Measurements from ENCODE around the gene TACR1.

The TACR1 gene

DNA sequence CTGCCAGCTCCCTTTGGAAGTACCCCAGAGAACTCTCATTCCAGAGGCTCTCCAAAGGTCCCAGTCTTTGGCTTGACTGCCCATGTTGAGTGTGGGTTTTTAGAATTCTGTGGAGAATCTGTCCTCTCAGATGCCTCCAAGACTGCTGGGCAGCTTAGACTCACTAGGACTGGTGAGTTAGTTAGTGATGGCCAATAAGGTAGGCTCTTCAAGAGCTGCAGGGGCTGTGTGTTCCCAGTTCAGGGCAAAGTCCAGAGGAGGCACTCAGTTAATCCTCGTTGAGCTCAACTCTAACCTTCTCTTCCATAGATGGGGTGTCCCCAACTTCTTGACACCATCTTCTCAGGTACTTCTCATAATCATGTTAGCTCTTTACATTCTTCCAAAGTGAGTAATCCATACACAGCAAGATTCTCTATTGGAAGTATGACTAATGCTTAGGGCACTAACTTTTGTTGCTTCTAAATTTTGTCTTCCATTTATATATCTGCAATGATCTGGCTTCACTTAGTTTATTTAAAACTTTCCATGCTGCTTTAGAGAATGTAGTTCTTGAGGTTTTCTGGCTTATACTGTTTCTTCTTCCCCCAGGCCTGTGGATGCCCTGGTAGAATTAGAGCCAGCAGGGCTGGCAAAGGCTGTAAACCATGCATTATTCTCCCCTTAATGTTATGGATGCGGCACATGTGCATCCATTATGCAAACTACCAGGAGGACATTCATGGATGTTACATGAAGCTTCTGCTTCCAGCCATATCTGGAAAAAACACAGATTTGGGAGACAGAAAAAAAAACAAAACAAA is 151.9 kb downstream of the TACR1 start:
- Mint-ChIP-seq H3K27me3 (no peaks in the 10 kb centered on the region), H3K4me1 (ENCODE audit: low read depth) (no peaks in the 10 kb centered on the region), H3K9me3 (ENCODE audit: low read depth) (no peaks in the 10 kb centered on the region), H3K36me3 (peaks cover 9% of the 10 kb centered on the region), H3K4me3 (no peak overlapping the region), H3K27ac (no peak overlapping the region)

DNA sequence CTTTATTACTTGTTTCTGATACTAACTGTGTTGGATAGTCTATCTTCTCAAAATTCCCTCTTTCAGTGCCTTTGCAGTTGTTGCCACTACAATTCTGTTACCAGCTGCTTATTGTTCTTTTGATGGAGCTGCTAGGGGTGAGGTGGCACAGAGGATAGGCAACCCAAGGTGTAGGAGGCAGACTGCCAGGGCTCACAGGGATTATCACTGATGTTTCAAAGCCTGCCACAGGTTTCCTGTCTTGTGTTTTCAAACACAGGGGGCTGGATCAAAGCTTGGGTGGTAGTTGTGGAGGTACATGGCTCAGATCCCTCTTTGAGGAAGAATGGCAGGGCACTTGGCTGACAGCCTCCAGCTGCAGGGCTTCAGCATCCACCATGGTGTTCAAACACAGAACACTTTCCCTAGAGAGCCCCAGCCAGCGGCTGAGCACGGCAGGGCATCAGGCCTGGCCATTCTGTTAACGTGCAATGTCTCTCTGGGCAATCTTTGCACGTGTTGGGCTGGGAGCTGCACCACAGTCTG is 153.7 kb downstream of the TACR1 start:
- Mint-ChIP-seq H3K27me3 (no peaks in the 10 kb centered on the region), H3K4me3 (no peak overlapping the region), H3K27ac (no peak overlapping the region), H3K9me3 (ENCODE audit: low read depth) (no peaks in the 10 kb centered on the region), H3K36me3 (peaks cover 6% of the 10 kb centered on the region), H3K4me1 (ENCODE audit: low read depth) (no peaks in the 10 kb centered on the region)

DNA sequence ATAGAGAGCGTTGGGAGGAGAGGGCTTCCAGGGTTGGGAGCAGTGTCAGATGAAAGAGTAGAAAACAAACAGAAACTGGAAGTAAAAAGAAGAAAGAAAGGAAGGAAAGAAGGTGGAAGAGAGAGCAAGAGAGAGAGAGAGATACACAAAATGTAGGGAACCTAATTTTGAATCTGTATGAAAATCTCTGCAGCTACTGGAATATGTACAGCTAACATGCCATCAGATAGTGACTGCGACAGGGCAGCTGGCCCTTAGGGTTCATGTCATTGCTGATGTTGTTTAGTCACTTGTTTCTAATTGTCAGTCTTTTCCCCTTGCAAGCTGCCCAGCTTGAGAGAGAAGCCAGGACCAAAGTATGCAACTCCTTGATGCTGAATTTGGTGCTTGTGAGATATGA is 155.0 kb downstream of the TACR1 start:
- peaks cover 6% of the 10 kb centered on the region for H3K36me3 Mint-ChIP-seq
- H3K4me1 Mint-ChIP-seq (ENCODE audit: low read depth), result no peaks in the 10 kb centered on the region
- no peaks in the 10 kb centered on the region for H3K27me3 Mint-ChIP-seq
- no peaks in the 10 kb centered on the region for H3K9me3 Mint-ChIP-seq (ENCODE audit: low read depth)
- no peak overlapping the region for H3K4me3 Mint-ChIP-seq
- no peak overlapping the region for H3K27ac Mint-ChIP-seq

DNA sequence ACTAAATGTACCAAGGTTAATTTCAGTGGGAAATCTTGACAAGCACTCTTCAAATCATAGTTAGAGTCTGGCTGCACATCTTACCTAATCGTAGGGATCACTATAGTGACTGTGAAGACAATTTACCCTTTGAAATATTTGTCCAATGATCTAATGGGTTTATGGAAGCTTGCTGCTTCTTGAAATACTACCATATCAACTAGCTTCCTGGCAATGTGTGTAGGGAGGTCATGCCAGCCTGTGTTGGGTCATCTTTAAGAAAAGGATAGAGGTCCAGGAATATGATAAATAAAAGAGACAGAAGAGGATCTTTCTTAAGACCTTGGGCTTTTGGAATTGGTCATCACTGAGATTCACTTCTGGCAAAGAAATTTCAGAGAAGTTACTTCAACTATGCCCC is 156.5 kb downstream of the TACR1 start:
- Mint-ChIP-seq H3K4me3 (no peak overlapping the region), H3K27ac (no peak overlapping the region), H3K27me3 (no peaks in the 10 kb centered on the region), H3K9me3 (ENCODE audit: low read depth) (no peaks in the 10 kb centered on the region), H3K36me3 (peaks cover 6% of the 10 kb centered on the region), H3K4me1 (ENCODE audit: low read depth) (no peaks in the 10 kb centered on the region)

DNA sequence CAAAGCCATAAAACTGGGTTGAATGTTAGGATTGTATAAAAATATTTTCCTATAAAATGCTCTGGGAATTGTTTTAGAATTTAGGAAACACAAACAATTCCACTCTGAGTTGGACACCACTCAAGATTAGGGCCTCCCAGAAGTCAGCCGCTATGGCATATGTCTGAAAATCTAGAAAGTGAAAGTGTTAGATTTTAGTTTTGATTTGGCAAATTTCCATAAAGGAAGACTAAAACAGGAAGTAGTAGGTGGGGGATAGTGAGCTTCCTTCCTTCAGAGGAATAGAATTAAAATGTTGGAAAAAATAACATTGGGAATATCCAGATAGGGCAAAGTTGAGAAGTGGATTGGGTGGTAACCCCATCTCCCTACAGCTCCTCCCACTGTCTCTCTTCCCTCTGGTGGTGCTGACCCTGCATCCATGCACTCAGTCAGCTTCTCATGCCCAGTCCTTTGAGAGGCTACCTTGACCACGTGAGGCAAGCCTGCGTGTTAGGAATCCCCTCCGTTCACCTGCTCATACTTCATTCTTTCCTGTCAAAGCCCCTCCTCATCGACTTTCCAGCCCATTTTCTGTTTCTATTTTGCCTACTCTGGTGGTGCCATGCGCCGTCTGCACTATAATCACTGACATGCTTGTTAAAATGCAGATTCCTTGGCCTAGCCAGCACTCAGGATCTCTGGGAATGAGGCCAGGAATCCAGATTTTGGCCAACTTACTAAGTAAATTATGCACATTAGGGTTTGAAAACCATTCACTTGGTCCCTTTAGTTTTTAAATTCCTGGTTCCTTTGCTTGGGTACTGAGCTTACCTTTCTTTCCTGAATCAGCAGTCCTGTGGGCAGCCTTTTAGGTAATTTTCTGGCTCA is 157.4 kb downstream of the TACR1 start:
- Mint-ChIP-seq H3K4me1 (ENCODE audit: low read depth) (no peaks in the 10 kb centered on the region), H3K27ac (no peak overlapping the region), H3K4me3 (no peak overlapping the region), H3K36me3 (peaks cover 6% of the 10 kb centered on the region), H3K9me3 (ENCODE audit: low read depth) (no peaks in the 10 kb centered on the region), H3K27me3 (no peaks in the 10 kb centered on the region)

GRCh38 chr2:75041226-75041625 is 158.1 kb downstream of the TACR1 start:
- Mint-ChIP-seq H3K27me3 (no peaks in the 10 kb centered on the region), H3K4me1 (ENCODE audit: low read depth) (no peaks in the 10 kb centered on the region), H3K27ac (no peak overlapping the region), H3K9me3 (ENCODE audit: low read depth) (no peaks in the 10 kb centered on the region), H3K36me3 (peaks cover 9% of the 10 kb centered on the region), H3K4me3 (no peak overlapping the region)

- no peaks in the 10 kb centered on the region for H3K4me1 Mint-ChIP-seq (ENCODE audit: low read depth)
- H3K36me3 Mint-ChIP-seq, result peaks cover 3% of the 10 kb centered on the region
- H3K9me3 Mint-ChIP-seq (ENCODE audit: low read depth), result no peaks in the 10 kb centered on the region
- no peak overlapping the region for H3K4me3 Mint-ChIP-seq
- no peak overlapping the region for H3K27ac Mint-ChIP-seq
- no peaks in the 10 kb centered on the region for H3K27me3 Mint-ChIP-seq
Measured at GRCh38 chr2:75035444-75036353, 163.6 kb downstream of the TACR1 start.

DNA sequence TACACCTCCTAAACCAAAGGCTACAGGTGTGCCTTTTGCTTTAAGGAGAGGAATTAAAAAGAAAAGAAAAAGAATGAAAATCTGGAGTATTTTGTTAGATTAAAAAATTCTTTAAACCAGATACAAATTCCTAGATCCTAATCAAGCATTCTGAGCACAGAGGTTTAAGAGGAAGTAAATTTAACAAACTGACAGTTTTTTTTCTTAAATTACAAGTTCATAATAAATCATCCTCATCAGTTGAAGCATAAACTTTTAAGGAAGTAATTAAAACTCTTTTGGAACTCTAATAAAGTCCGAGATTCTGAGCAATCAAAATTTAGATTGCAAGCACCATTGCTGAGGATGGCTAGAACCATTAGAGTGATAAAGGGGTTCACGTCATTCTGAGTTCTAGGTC is 165.8 kb downstream of the TACR1 start:
- Mint-ChIP-seq H3K4me1 (ENCODE audit: low read depth) (no peaks in the 10 kb centered on the region), H3K27me3 (no peaks in the 10 kb centered on the region), H3K27ac (no peak overlapping the region), H3K4me3 (no peak overlapping the region), H3K36me3 (peaks cover 3% of the 10 kb centered on the region), H3K9me3 (ENCODE audit: low read depth) (no peaks in the 10 kb centered on the region)

GRCh38 chr2:75031906-75032803 is 167.2 kb downstream of the TACR1 start:
- Mint-ChIP-seq H3K4me3 (no peak overlapping the region), H3K27ac (no peak overlapping the region), H3K36me3 (peaks cover 5% of the 10 kb centered on the region), H3K27me3 (no peaks in the 10 kb centered on the region), H3K9me3 (ENCODE audit: low read depth) (no peaks in the 10 kb centered on the region), H3K4me1 (ENCODE audit: low read depth) (no peaks in the 10 kb centered on the region)

DNA sequence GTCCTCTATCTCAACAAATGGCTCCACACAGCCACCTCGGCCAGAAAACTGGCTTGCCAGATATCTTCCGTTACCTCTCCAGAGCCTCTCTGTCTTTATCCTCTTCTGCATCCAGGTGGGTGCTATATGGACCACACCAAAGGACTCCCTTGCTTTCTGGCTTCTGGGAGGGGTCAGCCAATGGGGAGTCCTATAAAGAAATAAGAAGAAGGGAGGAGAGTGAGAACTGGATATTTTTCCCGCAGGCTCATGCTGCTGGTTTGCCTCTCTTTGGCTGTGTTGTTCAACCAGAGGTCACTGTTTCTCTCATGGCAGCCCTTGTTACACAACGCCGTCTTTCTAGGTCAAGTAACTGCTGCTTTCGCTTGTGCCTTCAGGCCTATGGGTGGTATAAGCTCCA is 168.1 kb downstream of the TACR1 start:
- Mint-ChIP-seq H3K4me3 (no peak overlapping the region), H3K4me1 (ENCODE audit: low read depth) (no peaks in the 10 kb centered on the region), H3K27me3 (no peaks in the 10 kb centered on the region), H3K36me3 (peaks cover 5% of the 10 kb centered on the region), H3K9me3 (ENCODE audit: low read depth) (no peaks in the 10 kb centered on the region), H3K27ac (no peak overlapping the region)

DNA sequence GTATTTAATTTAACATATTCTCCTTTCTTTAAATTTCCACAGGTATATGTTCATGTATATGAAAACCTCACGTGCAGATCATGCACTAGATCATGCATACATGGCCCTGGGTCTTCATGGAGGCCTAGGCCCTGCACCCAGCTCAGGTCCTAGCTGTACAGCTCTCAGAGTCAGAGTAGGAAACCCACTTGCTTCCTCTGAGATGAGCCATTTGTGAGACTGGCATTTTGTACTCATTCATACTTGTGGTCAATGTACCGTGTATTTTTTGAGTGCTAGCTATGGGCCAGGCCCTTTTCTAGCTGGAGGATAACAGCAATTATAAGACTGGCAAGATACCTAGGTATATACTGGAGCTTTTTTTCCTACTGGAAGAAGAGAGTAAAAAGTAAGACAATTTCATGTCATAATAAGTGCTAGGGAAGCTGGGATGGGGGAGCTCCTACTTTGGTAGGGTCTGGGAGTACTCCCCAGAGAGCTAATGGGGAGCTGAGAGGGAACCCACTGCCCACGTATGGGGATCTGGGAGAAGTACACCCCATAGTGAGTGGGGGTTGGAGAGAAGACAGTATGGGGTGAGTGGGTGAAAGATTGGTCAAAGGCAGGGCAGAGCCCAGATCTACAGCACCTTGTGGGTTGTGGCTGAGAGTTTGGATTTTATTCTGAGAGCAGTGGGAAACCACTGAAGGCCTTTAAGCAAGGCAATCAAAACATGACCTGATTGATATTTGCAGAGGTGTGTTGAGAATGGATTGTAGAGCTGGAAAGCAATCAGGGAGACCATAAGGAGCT is 168.9 kb downstream of the TACR1 start:
- H3K9me3 Mint-ChIP-seq (ENCODE audit: low read depth), result no peaks in the 10 kb centered on the region
- no peaks in the 10 kb centered on the region for H3K4me1 Mint-ChIP-seq (ENCODE audit: low read depth)
- H3K4me3 Mint-ChIP-seq, result no peak overlapping the region
- peaks cover 6% of the 10 kb centered on the region for H3K36me3 Mint-ChIP-seq
- H3K27me3 Mint-ChIP-seq, result no peaks in the 10 kb centered on the region
- H3K27ac Mint-ChIP-seq, result no peak overlapping the region

GRCh38 chr2:75027886-75028285 is 171.4 kb downstream of the TACR1 start:
- H3K27ac Mint-ChIP-seq, result no peak overlapping the region
- peaks cover 6% of the 10 kb centered on the region for H3K36me3 Mint-ChIP-seq
- H3K4me1 Mint-ChIP-seq (ENCODE audit: low read depth), result no peaks in the 10 kb centered on the region
- no peaks in the 10 kb centered on the region for H3K27me3 Mint-ChIP-seq
- no peak overlapping the region for H3K4me3 Mint-ChIP-seq
- H3K9me3 Mint-ChIP-seq (ENCODE audit: low read depth), result no peaks in the 10 kb centered on the region

- H3K27me3 Mint-ChIP-seq, result no peaks in the 10 kb centered on the region
- no peak overlapping the region for H3K4me3 Mint-ChIP-seq
- no peak overlapping the region for H3K27ac Mint-ChIP-seq
Measured at GRCh38 chr2:75025633-75026380, 173.5 kb downstream of the TACR1 start.

More at GRCh38 chr2:75025633-75026380, 173.5 kb downstream of the TACR1 start:
- Mint-ChIP-seq H3K9me3 (ENCODE audit: low read depth) (no peaks in the 10 kb centered on the region), H3K4me1 (ENCODE audit: low read depth) (no peaks in the 10 kb centered on the region), H3K36me3 (peaks cover 9% of the 10 kb centered on the region)

Measured in activated naive CD8-positive, alpha-beta T cell (primary cell).